GM12873 (cell line): ENCODE data around the gene EXOC5.

Source experiments
- TF ChIP-seq, protein P1 (sequence below): IDR thresholded peaks from 2 replicates; pipeline ENCODE4 v1.5.1; 2012; ENCODE audit warnings: low read depth, mild to moderate bottlenecking, moderate library complexity, low read length, control low read depth; ENCODE audit not compliant: insufficient read depth; ENCODE audit errors: missing control alignments

EXOC5 gene

DNA sequence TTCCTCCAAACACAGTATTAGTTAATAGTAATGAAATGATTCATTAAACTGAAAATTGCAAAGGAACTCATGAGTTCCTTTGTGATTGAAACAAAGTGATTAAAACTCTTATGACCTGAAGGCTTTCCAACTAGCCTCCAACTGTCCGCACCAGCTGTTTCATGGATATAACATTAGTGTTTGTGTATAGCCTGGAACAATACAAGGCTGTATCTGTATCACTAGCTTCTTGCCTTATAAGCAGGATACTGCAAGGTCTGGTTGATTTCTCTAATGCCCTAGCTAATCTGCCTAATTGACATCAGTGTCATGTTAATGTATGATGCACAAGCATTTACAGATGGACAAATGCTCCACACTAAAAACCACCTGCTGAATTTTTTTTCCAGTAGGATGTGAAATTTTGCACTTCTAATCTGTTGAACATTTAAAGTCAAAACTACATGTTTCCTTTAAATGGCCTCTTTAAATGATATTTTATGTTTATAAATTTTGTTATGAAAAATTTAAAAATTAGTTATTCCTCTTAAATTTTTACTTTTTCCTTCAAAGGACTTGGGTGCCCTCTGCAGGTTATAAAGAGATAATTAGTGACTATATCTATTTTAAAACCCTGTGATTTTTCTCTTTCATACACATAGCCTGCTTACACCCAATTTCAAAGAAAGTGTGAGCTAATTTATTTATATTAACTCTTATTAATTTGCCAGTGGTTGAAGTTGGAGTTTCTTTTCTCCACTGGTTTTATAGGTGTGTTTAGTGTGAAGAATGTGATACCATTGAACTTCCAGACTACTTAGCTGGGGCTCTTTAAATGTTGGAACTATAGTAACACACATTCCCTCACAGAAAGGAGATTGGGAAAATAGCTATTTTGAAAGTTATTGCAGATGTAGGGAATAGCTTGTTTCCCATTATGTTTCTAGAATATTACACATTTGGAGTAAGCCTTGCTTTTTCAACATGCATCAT is 25.4 kb upstream of the EXOC5 start:
- TF ChIP-seq, protein P1, sequence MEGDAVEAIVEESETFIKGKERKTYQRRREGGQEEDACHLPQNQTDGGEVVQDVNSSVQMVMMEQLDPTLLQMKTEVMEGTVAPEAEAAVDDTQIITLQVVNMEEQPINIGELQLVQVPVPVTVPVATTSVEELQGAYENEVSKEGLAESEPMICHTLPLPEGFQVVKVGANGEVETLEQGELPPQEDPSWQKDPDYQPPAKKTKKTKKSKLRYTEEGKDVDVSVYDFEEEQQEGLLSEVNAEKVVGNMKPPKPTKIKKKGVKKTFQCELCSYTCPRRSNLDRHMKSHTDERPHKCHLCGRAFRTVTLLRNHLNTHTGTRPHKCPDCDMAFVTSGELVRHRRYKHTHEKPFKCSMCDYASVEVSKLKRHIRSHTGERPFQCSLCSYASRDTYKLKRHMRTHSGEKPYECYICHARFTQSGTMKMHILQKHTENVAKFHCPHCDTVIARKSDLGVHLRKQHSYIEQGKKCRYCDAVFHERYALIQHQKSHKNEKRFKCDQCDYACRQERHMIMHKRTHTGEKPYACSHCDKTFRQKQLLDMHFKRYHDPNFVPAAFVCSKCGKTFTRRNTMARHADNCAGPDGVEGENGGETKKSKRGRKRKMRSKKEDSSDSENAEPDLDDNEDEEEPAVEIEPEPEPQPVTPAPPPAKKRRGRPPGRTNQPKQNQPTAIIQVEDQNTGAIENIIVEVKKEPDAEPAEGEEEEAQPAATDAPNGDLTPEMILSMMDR: peak; percentile 15

DNA sequence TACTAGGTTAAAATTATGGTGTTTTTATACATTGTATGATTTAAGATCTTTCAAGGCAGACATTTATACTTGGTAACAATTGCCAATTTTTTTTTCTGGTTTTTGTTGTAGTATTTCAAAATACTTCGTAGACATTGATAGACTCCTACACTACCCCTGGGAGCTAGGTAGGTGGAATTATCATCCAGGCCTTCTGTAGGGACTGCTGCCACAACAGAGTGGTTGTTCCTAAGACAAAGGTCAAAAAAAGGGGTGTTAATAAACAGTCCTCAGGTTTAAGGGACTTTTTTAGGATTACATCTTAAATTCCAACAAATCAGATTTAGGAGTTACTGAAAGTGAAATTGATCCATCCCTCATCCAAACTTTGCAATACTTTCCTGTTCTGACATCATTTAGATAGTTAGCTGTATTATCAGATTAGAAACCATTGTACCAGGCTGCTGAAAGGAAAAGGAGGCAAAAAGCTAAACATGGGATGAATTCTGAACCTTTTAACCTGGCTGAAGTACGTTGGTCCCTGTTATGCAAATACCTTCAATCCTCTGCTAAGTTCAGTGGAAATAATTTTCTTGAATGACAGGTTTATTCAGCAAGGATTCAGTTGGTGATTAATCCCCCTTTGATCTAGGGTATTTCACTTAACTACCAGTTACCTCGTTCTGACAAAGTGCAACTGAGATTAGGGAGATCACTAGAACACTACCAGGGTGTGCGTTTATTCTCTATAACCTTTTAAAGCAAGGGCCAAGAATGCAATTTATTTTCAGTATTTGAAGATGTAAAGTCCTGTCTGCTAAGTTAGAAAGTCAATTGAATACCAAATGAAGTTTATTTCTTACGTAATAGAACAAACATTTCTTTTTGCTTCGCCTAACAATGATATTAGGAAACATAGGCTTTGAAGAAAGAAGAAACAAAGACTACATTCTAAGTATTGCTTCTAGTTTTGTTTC is 23.3 kb upstream of the EXOC5 start:
- TF ChIP-seq, protein P1: no peak

DNA sequence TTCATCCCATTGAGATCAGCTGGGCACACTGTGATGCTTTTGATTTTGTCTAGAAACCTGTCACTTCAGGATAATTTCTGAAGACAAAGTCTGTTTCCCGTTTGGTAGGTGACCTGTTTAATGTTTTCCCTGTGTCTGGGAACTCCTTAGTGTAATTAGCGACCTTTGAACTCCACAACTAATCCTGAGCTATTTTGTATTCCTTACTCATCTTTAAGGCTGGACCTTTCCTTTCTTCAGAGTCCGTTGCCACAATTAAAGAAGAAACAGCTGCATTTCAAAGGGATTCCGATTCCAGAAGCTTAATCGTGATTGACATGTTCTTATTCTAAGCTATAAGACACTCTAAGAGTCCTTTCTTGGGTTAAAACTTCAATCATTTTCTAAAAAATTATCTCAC is 22.0 kb upstream of the EXOC5 start:
- TF ChIP-seq, protein P1: no peak

DNA sequence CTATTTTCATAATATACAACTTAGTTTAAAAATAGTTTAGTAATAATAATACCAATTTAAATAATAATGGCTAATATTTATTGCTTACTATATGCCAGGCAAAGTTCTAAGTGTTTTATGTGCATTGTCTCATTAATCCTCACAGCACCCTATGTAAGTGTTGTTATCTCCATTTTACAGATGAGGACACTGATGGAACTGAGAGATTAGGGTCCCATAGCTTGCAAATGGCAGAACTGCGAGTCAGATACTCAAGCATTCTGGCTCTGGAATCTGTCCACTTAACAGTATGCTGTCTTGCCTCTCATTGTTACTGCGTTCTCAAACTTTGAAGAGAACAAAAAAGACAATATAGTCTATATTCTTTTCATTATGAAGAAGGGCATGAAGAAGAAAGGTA is 19.0 kb upstream of the EXOC5 start:
- TF ChIP-seq, protein P1: no peak

DNA sequence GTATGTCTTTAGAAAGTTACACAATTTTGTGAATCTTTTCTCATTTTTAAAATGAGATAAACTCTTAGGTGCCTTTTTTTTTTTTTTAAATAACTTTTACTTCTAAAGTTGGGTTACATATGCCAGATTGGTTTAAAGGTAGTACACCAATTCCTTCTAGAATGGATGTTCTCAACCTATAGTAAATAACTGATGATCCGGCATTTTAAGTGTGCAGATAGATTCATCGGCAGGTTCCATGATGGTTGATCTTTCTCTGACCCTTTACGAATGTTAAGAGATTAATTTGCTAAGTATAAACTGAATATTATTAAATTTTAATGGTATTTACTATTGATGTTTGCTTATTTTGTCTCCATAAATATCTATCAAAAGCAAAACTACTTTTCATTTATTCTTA is 8.4 kb upstream of the EXOC5 start:
- TF ChIP-seq, protein P1: no peak

DNA sequence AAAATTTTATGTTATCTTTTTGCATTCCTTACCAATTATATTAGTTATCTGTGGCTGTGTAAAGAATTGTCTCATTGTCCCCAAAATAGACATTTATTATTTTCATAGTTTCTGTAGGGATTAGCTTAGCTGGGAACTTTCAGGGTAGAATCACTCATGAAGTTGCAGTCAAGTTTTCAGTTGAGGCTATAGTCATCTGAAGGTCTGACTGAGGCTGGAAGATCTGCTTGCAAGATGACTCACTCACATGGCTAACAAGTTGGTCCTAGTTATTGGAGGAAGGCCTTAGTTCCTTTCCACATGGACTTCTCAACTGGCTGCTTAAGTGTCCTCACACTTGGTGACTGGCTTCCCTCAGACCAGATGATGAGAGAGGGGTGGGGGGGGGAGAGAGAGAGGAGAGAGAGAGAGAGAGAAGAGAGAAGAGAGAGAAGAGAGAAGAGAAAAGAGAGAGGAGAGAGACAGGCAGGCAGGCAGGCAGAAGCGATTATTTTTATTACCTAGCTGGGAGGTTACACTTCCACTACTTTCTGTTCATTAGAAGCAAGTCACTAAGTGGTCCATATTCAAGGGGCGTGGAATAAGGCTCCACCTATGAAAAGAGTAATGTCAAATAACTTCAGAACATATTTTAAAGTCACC is 6.4 kb upstream of the EXOC5 start:
- TF ChIP-seq, protein P1: no peak
